Keratinocyte (primary cell): ENCODE data around the gene PLEKHN1. TPM values are rescaled to one million over a fixed set of nuclear protein-coding genes. Genes with fewer than 3 reads are reported as not detected.

Source experiments
- DNase-seq: peaks from one replicate; pipeline ENCODE4 v3.0.0-alpha.2; 2011; ENCODE audit warnings: low read depth, missing footprints, low spot score
- FAIRE-seq: peaks from 2 replicates; lab custom pipeline; 2011; peaks lifted over from hg19 to GRCh38; lab: Jason Lieb, UNC
- H2AFZ ChIP-seq: 2 replicates; pipeline ENCODE4 v1.6.0; 2012; ENCODE audit warnings: low read length, control low read depth, inconsistent platforms; ENCODE audit not compliant: control insufficient read depth
- H3K27ac ChIP-seq: 2 replicates; pipeline ENCODE4 v1.5.1; 2011; ENCODE audit warnings: low read length; ENCODE audit not compliant: control insufficient read depth, insufficient read depth
- H3K27me3 ChIP-seq: 3 replicates; pipeline ENCODE4 v1.6.0; 2011; ENCODE audit warnings: low read length; ENCODE audit not compliant: control insufficient read depth, insufficient read depth; ENCODE audit errors: extremely low read depth
- H3K36me3 ChIP-seq, 2 experiments: 2 replicates in 1 of 2; 3 replicates in 1 of 2; pipeline ENCODE4 v1.5.1; 2011; ENCODE audit warnings: low read length in 2 of 2, mild to moderate bottlenecking in 1 of 2; ENCODE audit not compliant: control insufficient read depth in 2 of 2, insufficient read depth in 2 of 2; ENCODE audit errors: extremely low read depth in 1 of 2
- H3K4me1 ChIP-seq: 3 replicates; pipeline ENCODE4 v1.5.1; 2011; ENCODE audit warnings: low read length; ENCODE audit not compliant: control insufficient read depth, insufficient read depth; ENCODE audit errors: extremely low read depth
- H3K4me2 ChIP-seq: 3 replicates; pipeline ENCODE4 v1.6.0; 2011; ENCODE audit warnings: low read depth, low read length; ENCODE audit not compliant: control insufficient read depth, insufficient read depth; ENCODE audit errors: extremely low read depth
- H3K4me3 ChIP-seq, 3 experiments: fragments of 200-600 bp in 1 of 3; sonication (generic) in 1 of 3; 2 replicates in 2 of 3; 3 replicates in 1 of 3; pipeline ENCODE4 v1.5.1; 2011 to 2016; ENCODE audit warnings: low read length in 3 of 3, mild to moderate bottlenecking in 3 of 3, control low read depth in 2 of 3, inconsistent platforms in 1 of 3, low read depth in 1 of 3, mixed read lengths in 1 of 3, mixed run types in 1 of 3, moderate library complexity in 1 of 3; ENCODE audit not compliant: control insufficient read depth in 2 of 3, insufficient read depth in 2 of 3; ENCODE audit errors: extremely low read depth in 1 of 3
- H3K79me2 ChIP-seq: 2 replicates; pipeline ENCODE4 v1.6.0; 2012; ENCODE audit warnings: low read length; ENCODE audit not compliant: control insufficient read depth, insufficient read depth
- H3K9ac ChIP-seq: 3 replicates; pipeline ENCODE4 v1.6.0; 2011; ENCODE audit warnings: low read length; ENCODE audit not compliant: control insufficient read depth, insufficient read depth; ENCODE audit errors: extremely low read depth
- H3K9me1 ChIP-seq: 3 replicates; pipeline ENCODE4 v1.6.0; 2011; ENCODE audit warnings: low read length; ENCODE audit not compliant: control insufficient read depth, insufficient read depth; ENCODE audit errors: extremely low read depth
- H3K9me3 ChIP-seq: 2 replicates; pipeline ENCODE4 v1.5.1; 2012; ENCODE audit warnings: low read depth, low read length; ENCODE audit not compliant: control insufficient read depth
- H4K20me1 ChIP-seq: 3 replicates; pipeline ENCODE4 v1.6.0; 2011; ENCODE audit warnings: low read length; ENCODE audit not compliant: control insufficient read depth, insufficient read depth; ENCODE audit errors: extremely low read depth
- EZH2 ChIP-seq: IDR thresholded peaks from one replicate; pipeline ENCODE4 v1.6.1; 2012; ENCODE audit warnings: inconsistent platforms, mild to moderate bottlenecking, low read length, moderate library complexity
- dilution Hi-C: fragments of 300-500 bp; cut with MboI; formaldehyde crosslinking; loops from one replicate; pipeline ENCODE4 v1.7.0; 2020; ENCODE audit warnings: low sequenced_read_pairs; ENCODE audit not compliant: extremely low pct_ligation_motif_present
- polyA plus RNA-seq, 5 experiments: library from polyadenylated mRNA; depleted of rRNA in 3 of 5; stranded (reverse) in 3 of 5; stranded (forward) in 1 of 5; unstranded in 1 of 5; fragments of >200 nt; gene quantifications; 1 replicate in 1 of 5; 2 replicates in 3 of 5; 3 replicates in 1 of 5; pipeline versions ENCODE4 v1.2.1 to v1.2.3, GENCODE V29; 2011 to 2012; ENCODE audit warnings: missing spikeins in 2 of 5, low read depth in 1 of 5, low replicate concordance in 1 of 5
- TF ChIP-seq, protein P1 (sequence below), 3 experiments: IDR thresholded peaks in 1 of 3; conservative IDR thresholded peaks in 1 of 3; optimal IDR thresholded peaks in 1 of 3; 2 replicates in 2 of 3; 3 replicates in 1 of 3; pipeline versions ENCODE3 to v1.5.1; 2011; ENCODE audit warnings: low read length in 3 of 3, mild to moderate bottlenecking in 3 of 3, moderate library complexity in 2 of 3, control low read depth in 1 of 3, inconsistent platforms in 1 of 3; ENCODE audit not compliant: insufficient read depth in 2 of 3; ENCODE audit errors: extremely low read depth in 1 of 3

The PLEKHN1 gene
- polyA plus RNA-seq, 1 donor (not counting 4 experiments of a cell fraction or from before 2014, with no cell fraction given) = 2.5 TPM

DNA sequence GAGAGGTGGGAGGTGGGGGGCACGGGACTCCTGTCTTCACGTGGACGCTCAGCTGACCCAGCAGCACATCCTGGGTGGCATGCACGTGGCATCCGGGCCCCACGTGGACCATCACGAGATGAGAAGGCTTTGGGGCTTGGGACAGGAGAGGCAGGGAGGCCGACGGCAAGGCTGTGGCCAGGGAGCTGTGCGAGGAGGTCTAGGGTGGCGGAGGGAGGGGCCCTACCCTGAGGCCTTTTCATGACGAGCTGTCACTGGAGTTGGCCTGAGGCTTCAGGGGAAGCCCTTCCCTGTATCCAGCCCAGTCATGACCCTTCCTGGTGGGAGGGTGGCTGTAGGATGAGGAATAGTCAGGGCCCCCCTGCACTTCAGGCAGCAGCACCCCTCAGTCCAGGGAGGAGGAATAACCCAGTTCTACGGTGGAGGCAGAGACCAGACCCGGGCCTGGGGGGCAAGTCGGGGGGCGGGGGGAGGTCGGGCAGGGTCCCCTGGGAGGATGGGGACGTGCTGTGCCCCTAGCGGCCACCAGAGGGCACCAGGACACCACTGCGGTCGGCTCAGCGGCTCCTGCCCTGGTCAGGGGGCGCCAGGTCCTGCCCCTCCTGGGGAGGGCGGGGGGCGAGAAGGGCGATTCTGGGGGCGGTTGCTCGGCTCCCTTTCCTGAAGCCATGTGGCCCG is 17.7 kb downstream of the PLEKHN1 start:
- no peaks in the 10 kb centered on the region for H3K9me3 ChIP-seq
- TF ChIP-seq, protein P1, sequence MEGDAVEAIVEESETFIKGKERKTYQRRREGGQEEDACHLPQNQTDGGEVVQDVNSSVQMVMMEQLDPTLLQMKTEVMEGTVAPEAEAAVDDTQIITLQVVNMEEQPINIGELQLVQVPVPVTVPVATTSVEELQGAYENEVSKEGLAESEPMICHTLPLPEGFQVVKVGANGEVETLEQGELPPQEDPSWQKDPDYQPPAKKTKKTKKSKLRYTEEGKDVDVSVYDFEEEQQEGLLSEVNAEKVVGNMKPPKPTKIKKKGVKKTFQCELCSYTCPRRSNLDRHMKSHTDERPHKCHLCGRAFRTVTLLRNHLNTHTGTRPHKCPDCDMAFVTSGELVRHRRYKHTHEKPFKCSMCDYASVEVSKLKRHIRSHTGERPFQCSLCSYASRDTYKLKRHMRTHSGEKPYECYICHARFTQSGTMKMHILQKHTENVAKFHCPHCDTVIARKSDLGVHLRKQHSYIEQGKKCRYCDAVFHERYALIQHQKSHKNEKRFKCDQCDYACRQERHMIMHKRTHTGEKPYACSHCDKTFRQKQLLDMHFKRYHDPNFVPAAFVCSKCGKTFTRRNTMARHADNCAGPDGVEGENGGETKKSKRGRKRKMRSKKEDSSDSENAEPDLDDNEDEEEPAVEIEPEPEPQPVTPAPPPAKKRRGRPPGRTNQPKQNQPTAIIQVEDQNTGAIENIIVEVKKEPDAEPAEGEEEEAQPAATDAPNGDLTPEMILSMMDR (optimal IDR thresholded peaks at IDR 0.05 in 1 of 3, IDR thresholded peaks at IDR 0.05 in 1 of 3, conservative IDR thresholded peaks at IDR 0.05 in 1 of 3; ENCODE audit: extremely low read depth in 1 of 3, insufficient read depth in 2 of 3, low read length in 3 of 3) = peak in 2 of 3 experiments; percentile 90 to 91
- TF ChIP-seq EZH2 = no peak
- no peak overlapping the region for H3K4me3 ChIP-seq
- no peaks in the 10 kb centered on the region for H3K36me3 ChIP-seq
- H3K9me1 ChIP-seq = no peaks in the 10 kb centered on the region
- no peaks in the 10 kb centered on the region for H3K79me2 ChIP-seq
- H3K4me1 ChIP-seq = no peaks in the 10 kb centered on the region
- dilution Hi-C loops = no loop called here
- no peak for FAIRE-seq
- H3K9ac ChIP-seq = no peak overlapping the region
- H3K27ac ChIP-seq = no peak overlapping the region
- H3K4me2 ChIP-seq = no peak overlapping the region
- no peak overlapping the region for H2AFZ ChIP-seq
- no peaks in the 10 kb centered on the region for H4K20me1 ChIP-seq
- H3K27me3 ChIP-seq = peaks cover 51% of the 10 kb centered on the region
- DNase-seq = no peak

DNA sequence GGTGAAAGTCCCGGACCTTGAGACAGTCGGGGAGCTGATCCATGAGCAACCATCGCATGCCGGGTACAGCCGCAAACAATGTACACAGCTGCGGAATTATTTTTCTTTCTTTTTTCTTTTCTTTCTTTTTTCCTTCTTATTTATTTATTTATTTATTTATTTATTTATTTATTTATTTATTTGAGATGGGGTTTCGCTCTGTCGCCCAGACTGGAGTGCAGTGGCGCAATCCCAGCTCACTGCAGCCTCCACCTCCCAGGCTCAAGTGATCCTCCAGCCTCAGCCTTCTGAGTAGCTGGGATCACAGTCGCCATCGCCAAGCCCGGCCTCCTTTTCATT is 18.2 kb downstream of the PLEKHN1 start:
- Histone ChIP-seq H3K4me1 (no peaks in the 10 kb centered on the region), H3K27me3 (peaks cover 50% of the 10 kb centered on the region), H3K79me2 (no peaks in the 10 kb centered on the region), H4K20me1 (no peaks in the 10 kb centered on the region), H3K4me3 (no peak overlapping the region), H3K9me3 (no peaks in the 10 kb centered on the region), H3K9me1 (no peaks in the 10 kb centered on the region), H3K27ac (no peak overlapping the region), H2AFZ (no peak overlapping the region), H3K36me3 (no peaks in the 10 kb centered on the region), H3K4me2 (no peak overlapping the region), H3K9ac (no peak overlapping the region)
- dilution Hi-C loops = no loop called here
- FAIRE-seq = no peak
- TF ChIP-seq, protein P1 (optimal IDR thresholded peaks at IDR 0.05 in 1 of 3, IDR thresholded peaks at IDR 0.05 in 1 of 3, conservative IDR thresholded peaks at IDR 0.05 in 1 of 3; ENCODE audit: extremely low read depth in 1 of 3, insufficient read depth in 2 of 3, low read length in 3 of 3) = no peak
- no peak for TF ChIP-seq EZH2
- no peak for DNase-seq
